Fibroblast of skin of right quadriceps (primary cell): ENCODE data around the gene SSX7.
"Not testable (repeated sequence)": the region's sequence is repeated elsewhere in the genome, so short reads cannot be mapped to it uniquely, and the experiment has no call there.

Experiments used
- DNase-seq: peaks from one replicate; pipeline ENCODE4 v3.0.0-alpha.2; 2013

SSX7 gene

GRCh38 chrX:52654800-52655199 is at the start of gene SSX7:
TSS of gene SSX7 (minus strand) at chrX:52654900. CDS start at chrX:52653472, 1,428 bp downstream.
- not testable (repeated sequence) for DNase-seq

- not testable (repeated sequence) for DNase-seq
Measured at GRCh38 chrX:52692034-52692433, 37.3 kb upstream of the SSX7 start.

GRCh38 chrX:52662218-52662617 is 7.5 kb upstream of the SSX7 start:
- not testable (repeated sequence) for DNase-seq

- not testable (repeated sequence) for DNase-seq
Measured at GRCh38 chrX:52655475-52655874, 775 bp upstream of the SSX7 start.

GRCh38 chrX:52650676-52651075 is 4.0 kb downstream of the SSX7 start:
- DNase-seq = not testable (repeated sequence)

- not testable (repeated sequence) for DNase-seq
Measured at GRCh38 chrX:52648956-52649355, 5.7 kb downstream of the SSX7 start.

- not testable (repeated sequence) for DNase-seq
Measured at GRCh38 chrX:52628483-52628882, 26.2 kb downstream of the SSX7 start.

- DNase-seq = not testable (repeated sequence)
Measured at GRCh38 chrX:52620661-52621060, 34.0 kb downstream of the SSX7 start.

- DNase-seq = no peak
Measured at GRCh38 chrX:52608961-52609360, 45.7 kb downstream of the SSX7 start.

GRCh38 chrX:52603151-52603550 is 51.5 kb downstream of the SSX7 start:
- DNase-seq = not testable (repeated sequence)

GRCh38 chrX:52598886-52599285 is 55.8 kb downstream of the SSX7 start:
- no peak for DNase-seq

GRCh38 chrX:52594658-52595057 is 60.0 kb downstream of the SSX7 start:
- DNase-seq = no peak
